ENCODE data around the gene PTPN3.

- TF ChIP-seq CTCF (conservative IDR thresholded peaks at IDR 0.05; ENCODE audit: low read depth in 2 of 2) (peak; percentile 58 to 69), POLR2AphosphoS5 (IDR thresholded peaks at IDR 0.05; ENCODE audit: low read depth) (no peak), NANOG (IDR thresholded peaks at IDR 0.05; ENCODE audit: borderline replicate concordance) (no peak), EZH2phosphoT487 (IDR thresholded peaks at IDR 0.05; ENCODE audit: unreplicated experiment) (no peak), REST (IDR thresholded peaks at IDR 0.05; ENCODE audit: unreplicated experiment) (no peak)
These were observed 42.7 kb downstream of the PTPN3 start for GRCh38 chr9:109455391-109455790.
